ENCODE data around the gene MTX1. TPM values are rescaled to one million over a fixed set of nuclear protein-coding genes. Genes with fewer than 3 reads are reported as not detected.
A peak's percentile ranks its signal among the peaks of the same experiment; 100 is the strongest.

Gene MTX1
- total and polyA plus RNA-seq, 9 of the 15 experiments (the other 6 are each of a cell fraction or from before 2014, with no cell fraction given): 29.1 to 98.4 (median 66.9) TPM

- TF ChIP-seq ZNF561 (CRISPR knock-in tag; conservative IDR thresholded peaks at IDR 0.05): no peak
- peak; percentile 54 for TF ChIP-seq ZBTB40 (IDR thresholded peaks at IDR 0.05)
- no peak for TF ChIP-seq ZBTB40 (CRISPR knock-in tag; IDR thresholded peaks at IDR 0.05)
- TF ChIP-seq GTF3C2 (IDR thresholded peaks at IDR 0.05; ENCODE audit: borderline replicate concordance, extremely low read depth, insufficient read length): no peak
- peak; percentile 84 for TF ChIP-seq HDAC2 (IDR thresholded peaks at IDR 0.05)
Observed at GRCh38 chr1:155193275-155193990, 15.1 kb upstream of the MTX1 start (continued).

Data from K562 (cell line).